ENCODE data around the gene SYT5.

SYT5 gene

DNA sequence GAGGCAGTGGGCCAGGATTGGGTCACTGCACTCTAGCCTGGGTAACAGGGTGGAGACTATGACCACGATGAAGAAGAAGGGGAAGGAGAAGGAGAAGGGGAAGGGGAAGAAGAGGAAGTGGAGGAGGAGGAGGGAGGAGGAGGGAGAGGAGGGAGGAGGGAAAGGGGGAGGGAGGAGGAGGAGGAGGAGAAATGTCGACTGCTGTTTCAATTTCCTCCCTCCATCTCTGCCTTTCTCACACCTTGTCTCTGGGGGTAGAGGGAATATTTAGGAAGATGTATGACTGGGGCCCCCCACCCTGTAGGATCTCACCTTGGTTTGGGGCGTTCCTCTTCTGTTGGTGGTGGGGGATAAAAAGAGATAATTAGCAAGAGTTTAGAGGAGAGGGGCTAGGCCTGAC lies 34.9 kb downstream of the SYT5 start:
- no peak for DNase-seq

DNA sequence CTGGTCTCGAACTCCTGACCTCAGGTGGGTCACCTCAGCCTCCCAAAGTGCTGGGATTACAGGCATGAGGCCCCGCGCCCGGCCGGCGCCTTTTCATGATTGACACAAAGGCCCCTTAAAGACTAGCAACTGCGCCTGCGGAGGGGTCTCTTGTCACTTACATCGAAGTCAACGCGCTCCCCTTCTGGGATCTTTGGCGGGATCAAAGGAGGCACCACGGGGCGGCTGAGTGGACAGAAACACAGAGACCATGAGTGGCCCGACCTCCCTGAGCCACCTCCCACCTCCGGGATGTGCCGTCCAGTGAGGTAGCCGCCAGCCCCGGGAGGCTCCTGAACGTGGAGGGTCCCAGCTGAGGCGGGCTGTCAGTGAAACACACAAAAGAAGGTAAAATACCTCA lies 38.4 kb downstream of the SYT5 start:
- DNase-seq, result no peak

- DNase-seq, result no peak
Observed at GRCh38 chr19:55137915-55138314, 42.2 kb downstream of the SYT5 start.

GRCh38 chr19:55136399-55137102 lies 43.5 kb downstream of the SYT5 start:
- DNase-seq, result no peak

GRCh38 chr19:55134736-55135135 lies 45.4 kb downstream of the SYT5 start:
- no peak for DNase-seq

DNA sequence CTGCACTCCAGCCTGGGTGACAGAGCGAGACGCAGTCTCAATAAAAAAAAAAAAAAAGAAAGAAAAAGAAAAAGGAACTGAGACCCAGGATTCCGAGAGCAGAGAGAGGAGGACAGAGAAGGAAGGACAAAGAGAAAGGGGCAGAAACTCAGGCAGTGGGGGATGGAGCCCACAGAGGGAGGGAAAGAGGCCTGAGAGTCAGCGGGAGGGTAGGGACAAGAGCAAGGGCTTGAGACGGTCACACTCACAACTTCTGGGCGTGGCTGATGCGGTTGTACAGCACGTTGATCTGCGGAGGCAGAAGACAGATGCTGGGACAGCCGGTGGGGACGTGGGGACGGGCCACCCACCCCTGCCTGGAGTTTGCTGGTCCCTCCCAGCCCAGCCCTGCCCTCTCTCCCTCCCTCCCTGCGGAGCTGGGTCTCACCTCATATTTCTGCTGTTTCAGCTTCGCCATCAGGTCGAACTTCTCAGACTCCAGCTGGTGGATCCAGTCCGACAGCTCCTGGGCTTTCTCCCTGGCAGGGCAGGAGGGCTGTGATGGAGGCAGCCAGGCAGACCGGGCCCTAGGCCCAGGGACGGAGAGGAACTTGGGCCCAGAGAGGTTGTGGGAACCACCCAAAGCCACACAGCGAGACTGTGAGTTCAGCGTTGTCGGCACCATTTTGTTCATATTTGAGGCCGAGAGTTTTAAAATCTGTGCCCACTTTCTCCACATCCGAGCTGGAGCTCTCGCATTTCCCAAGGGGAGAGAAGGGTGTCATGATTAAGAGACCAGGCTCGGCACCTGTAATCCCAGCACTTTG lies 46.2 kb downstream of the SYT5 start:
- no peak for DNase-seq

DNA sequence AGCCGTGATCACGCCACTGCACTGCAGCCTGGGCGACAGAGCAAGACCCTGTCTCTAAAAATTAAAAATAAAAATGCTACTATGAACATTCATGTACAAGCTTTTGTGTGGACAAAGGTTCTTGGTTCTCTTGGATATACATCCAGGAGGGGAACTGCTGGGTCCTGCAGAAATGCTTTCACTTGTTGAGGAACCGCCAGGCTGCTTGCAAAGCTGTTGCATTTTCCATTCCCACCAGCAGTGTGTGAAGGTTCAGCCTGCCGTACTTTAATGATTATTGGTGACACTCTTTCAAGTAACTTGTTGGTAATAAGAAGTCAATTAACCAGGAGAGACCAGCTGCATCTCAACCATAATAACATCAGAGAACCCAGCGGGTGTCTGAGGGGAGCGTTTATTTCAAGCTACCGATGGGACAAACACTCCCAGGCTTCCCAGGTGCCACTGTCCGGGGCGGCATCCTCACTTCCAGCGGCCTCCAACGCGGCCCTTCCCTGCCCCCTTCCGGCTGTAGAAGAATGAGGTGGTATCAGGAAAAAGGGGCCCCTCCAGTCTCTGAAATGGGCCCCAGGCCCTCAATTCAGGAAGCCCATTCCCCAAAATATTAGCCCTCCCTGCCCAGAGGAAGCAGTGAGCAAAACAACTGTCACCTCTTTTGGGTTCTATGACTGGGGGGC lies 47.5 kb downstream of the SYT5 start:
- no peak for DNase-seq

DNA sequence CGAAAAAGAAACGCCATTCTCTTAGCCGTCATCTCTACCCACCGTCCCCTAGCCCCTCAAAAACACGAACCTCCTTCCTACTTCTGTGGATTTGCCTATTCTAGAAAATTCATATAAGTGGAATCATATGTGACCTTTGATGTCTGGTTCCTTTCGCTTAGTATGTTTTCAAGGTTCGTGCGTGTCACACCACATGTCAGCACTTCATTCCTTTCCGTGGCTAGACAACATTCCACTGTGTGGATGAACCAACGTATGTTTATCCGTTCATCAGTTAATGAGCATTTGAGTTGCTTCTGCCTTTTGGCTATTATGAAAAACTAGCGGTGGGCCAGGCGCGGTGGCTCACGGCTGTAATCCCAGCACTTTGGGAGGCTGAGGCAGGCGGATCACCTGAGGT lies 48.7 kb downstream of the SYT5 start:
- no peak for DNase-seq
